Uterus (tissue), 4 donors: Measurements from ENCODE around the gene MDFIC. TPM values are rescaled to one million over a fixed set of nuclear protein-coding genes. Genes with fewer than 3 reads are reported as not detected.

Source experiments
- DNase-seq, 2 donors: peaks; one replicate each; pipeline ENCODE4 v3.0.0-alpha.2; 2019 to 2020
- H3K27ac ChIP-seq, 2 donors: fragments of 200-600 bp; sonication (generic); 1 replicate in 1 of 2; 2 replicates in 1 of 2; pipeline ENCODE4 v1.5.1; 2016 to 2018
- H3K27me3 ChIP-seq, 2 donors: fragments of 200-600 bp; sonication (generic); one replicate each; pipeline ENCODE4 v1.5.1; 2018 to 2019; ENCODE audit warnings: control low read depth in 1 of 2
- H3K36me3 ChIP-seq, 2 donors: fragments of 200-600 bp; sonication (generic); one replicate each; pipeline ENCODE4 v1.5.1; 2019; ENCODE audit warnings: control low read depth in 1 of 2
- H3K4me1 ChIP-seq, 2 donors: fragments of 200-600 bp; sonication (generic); one replicate each; pipeline ENCODE4 v1.5.1; 2018 to 2019; ENCODE audit warnings: control low read depth in 1 of 2
- H3K4me3 ChIP-seq, 2 donors: fragments of 200-600 bp; sonication (generic); 1 replicate in 1 of 2; 2 replicates in 1 of 2; pipeline ENCODE4 v1.5.1; 2018 to 2019; ENCODE audit warnings: mild to moderate bottlenecking in 1 of 2
- H3K9me3 ChIP-seq, 2 donors: fragments of 200-600 bp; sonication (generic); one replicate each; pipeline ENCODE4 v1.5.1; 2019; ENCODE audit warnings: control low read depth in 1 of 2
- CTCF ChIP-seq, 4 experiments: fragments of 200-600 bp in 2 of 4; fragments of 450-650 bp in 2 of 4; sonication (generic) in 2 of 4; IDR thresholded peaks; one replicate each; pipeline ENCODE4 v1.5.1; 2016 to 2019; ENCODE audit warnings: antibody characterized with exemption in 4 of 4, mild to moderate bottlenecking in 2 of 4, moderate library complexity in 1 of 4
- POLR2A ChIP-seq, 2 donors: fragments of 450-650 bp; IDR thresholded peaks; one replicate each; pipeline ENCODE4 v1.6.1; 2016; ENCODE audit warnings: antibody characterized with exemption in 2 of 2, mild to moderate bottlenecking in 1 of 2, moderate library complexity in 1 of 2
- intact Hi-C: fragments of 100-400 bp; cut with DNase I; formaldehyde crosslinking; loops from one replicate; pipeline ENCODE4 v1.15.1; 2023; ENCODE audit warnings: low total_unique reads
- total RNA-seq, 4 donors: library from RNA; depleted of rRNA in 3 of 4; stranded (reverse); fragments of >200 nt in 3 of 4; gene quantifications; one replicate each; pipeline versions ENCODE4 v1.1.0 to v1.2.4, GENCODE V29; 2014 to 2023
- donor health status: DM: yes; HTN: yes; CAD: no.

Gene MDFIC
- total RNA-seq, 4 donors from 2014 or later, result 35.8 to 79.2 (median 66.1) TPM

- no peaks in the 10 kb centered on the region for H3K27me3 ChIP-seq
- peaks cover 0 to 3% of the 10 kb centered on the region in 2 donors for H3K4me1 ChIP-seq
- no peak overlapping the region for H3K4me3 ChIP-seq
- intact Hi-C loops, result no loop called here
- H3K9me3 ChIP-seq, result no peaks in the 10 kb centered on the region
- H3K36me3 ChIP-seq, result no peaks in the 10 kb centered on the region
- no peak for DNase-seq
- no peak overlapping the region for H3K27ac ChIP-seq
- TF ChIP-seq CTCF (IDR thresholded peaks at IDR 0.05) (peak in 2 of 4 experiments; percentile 29 to 39), POLR2A (IDR thresholded peaks at IDR 0.05) (no peak)
These were observed 111.1 kb downstream of the MDFIC start for GRCh38 chr7:115032715-115033703.

GRCh38 chr7:115033917-115034459 is 112.1 kb downstream of the MDFIC start:
- Histone ChIP-seq H3K4me1 (peaks cover 0 to 3% of the 10 kb centered on the region in 2 donors), H3K9me3 (no peaks in the 10 kb centered on the region), H3K36me3 (no peaks in the 10 kb centered on the region), H3K27ac (no peak overlapping the region), H3K27me3 (no peaks in the 10 kb centered on the region), H3K4me3 (no peak overlapping the region)
- TF ChIP-seq POLR2A (IDR thresholded peaks at IDR 0.05) (no peak), CTCF (IDR thresholded peaks at IDR 0.05) (no peak)
- intact Hi-C loops, result no loop called here
- no peak for DNase-seq

GRCh38 chr7:115034515-115034914 is 112.6 kb downstream of the MDFIC start:
- no peak overlapping the region for H3K27ac ChIP-seq
- TF ChIP-seq CTCF (IDR thresholded peaks at IDR 0.05), result no peak
- TF ChIP-seq POLR2A (IDR thresholded peaks at IDR 0.05), result no peak
- no peaks in the 10 kb centered on the region for H3K36me3 ChIP-seq
- no peak for DNase-seq
- no peaks in the 10 kb centered on the region for H3K9me3 ChIP-seq
- H3K27me3 ChIP-seq, result no peaks in the 10 kb centered on the region
- H3K4me3 ChIP-seq, result no peak overlapping the region
- intact Hi-C loops, result no loop called here
- peaks cover 0 to 3% of the 10 kb centered on the region in 2 donors for H3K4me1 ChIP-seq

- TF ChIP-seq CTCF (IDR thresholded peaks at IDR 0.05), result no peak
- no peak for TF ChIP-seq POLR2A (IDR thresholded peaks at IDR 0.05)
- intact Hi-C loops, result no loop called here
- H3K36me3 ChIP-seq, result no peaks in the 10 kb centered on the region
These were observed 115.4 kb downstream of the MDFIC start for GRCh38 chr7:115037128-115037802.

More at GRCh38 chr7:115037128-115037802, 115.4 kb downstream of the MDFIC start:
- Histone ChIP-seq H3K4me3 (no peak overlapping the region), H3K27ac (no peak overlapping the region), H3K9me3 (no peaks in the 10 kb centered on the region), H3K27me3 (no peaks in the 10 kb centered on the region), H3K4me1 (peaks cover 0 to 3% of the 10 kb centered on the region in 2 donors)
- no peak for DNase-seq
